Inflammatory macrophage treated with lipopolysaccharide for 1 hour (primary cell): Measurements from ENCODE around the gene CASP7.
"Not testable (repeated sequence)": the region's sequence is repeated elsewhere in the genome, so short reads cannot be mapped to it uniquely, and the experiment has no call there.

ENCODE experiments used
- DNase-seq, 2 donors: peaks; one replicate each; pipeline ENCODE4 v3.0.0-alpha.2; 2020 to 2022

Gene CASP7

DNA sequence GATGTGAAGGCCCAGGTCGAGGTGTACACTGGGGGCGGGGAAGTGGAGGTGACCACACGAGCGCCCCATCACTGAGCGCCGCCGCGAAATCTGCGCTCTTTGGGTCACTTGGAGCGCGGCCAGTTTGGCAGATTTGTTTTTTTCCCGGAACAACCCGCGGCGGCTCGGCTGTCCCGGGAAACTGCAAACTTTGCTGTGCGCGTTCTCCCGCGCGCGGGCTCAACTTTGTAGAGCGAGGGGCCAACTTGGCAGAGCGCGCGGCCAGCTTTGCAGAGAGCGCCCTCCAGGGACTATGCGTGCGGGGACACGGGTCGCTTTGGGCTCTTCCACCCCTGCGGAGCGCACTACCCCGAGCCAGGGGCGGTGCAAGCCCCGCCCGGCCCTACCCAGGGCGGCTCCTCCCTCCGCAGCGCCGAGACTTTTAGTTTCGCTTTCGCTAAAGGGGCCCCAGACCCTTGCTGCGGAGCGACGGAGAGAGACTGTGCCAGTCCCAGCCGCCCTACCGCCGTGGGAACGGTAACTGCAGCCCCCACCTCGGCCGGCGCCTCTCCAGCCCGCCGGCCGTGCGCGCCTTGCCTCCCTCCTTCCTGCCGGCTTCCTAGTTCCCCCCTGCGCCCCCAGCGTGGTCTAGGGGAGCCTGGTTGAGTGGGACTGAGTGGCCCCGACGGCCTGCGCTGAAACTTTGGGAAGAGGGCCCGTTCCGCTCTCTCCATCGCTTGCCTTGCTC, at the start of gene CASP7:
Gene CASP7, plus strand, starts transcription at position 450 of the 727 bp plus-strand sequence. CDS start 17,582 bp downstream, outside the sequence.
- DNase-seq = peak; percentile 84

DNA sequence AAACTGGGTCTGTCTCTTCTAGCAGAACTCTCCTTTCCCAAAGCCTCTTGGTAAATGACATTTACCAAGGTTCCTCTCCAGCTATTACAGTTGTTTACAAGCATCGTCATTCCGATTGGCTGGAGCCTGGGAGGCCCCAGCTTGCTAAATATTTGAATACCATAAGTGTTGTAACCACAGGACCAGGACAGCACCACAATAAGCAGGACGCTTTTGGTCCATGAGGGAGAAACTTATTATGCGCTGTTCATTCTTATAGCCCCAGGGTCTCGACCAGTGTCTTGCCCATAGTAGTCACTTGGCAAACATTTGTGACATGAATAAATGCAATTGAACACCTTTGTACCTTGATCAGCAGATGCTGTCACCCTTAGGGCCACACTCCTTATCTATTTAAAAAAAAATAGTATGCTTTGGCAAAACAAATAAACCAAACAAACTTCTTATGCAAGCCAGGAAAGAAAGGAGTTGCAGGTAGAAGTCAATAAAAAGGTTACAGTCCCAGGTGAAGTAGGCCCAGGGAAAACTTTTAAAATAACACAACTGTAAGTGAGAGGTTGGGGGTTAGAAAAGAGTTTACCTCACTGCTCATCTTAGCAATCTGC, 48.7 kb upstream of the CASP7 start:
- DNase-seq = no peak

DNA sequence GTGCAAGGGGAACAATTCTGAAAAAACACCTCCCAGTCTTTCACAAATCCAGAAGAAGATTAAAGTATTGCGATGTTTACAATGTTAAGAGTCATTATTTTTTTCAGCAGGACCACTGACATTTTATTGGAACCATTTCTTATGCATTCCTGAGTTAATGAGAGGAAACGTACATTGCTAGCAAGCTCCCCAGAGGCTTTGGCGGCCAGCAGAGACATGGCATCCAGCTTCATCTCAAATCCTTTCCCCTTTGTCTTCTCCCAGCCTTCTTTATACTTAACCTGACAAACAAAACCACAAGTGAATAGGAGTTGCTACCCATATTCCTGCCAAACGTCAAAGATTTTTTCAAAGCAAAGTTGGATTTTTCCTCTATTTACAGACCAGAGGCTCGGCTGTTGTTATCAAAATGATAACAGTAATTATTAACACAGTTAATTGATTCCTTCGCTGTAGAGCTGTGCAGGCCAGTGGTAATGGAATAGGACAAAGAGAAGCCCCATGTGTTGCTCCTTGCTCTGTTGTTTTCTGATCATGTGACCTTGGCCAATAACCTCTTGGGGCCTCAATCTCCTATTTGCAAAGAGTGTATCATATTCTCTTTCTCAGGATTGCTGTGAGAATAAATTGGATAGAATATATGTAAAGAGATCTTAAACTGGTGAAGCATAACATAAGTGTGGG, 47.9 kb upstream of the CASP7 start:
- DNase-seq = no peak

DNA sequence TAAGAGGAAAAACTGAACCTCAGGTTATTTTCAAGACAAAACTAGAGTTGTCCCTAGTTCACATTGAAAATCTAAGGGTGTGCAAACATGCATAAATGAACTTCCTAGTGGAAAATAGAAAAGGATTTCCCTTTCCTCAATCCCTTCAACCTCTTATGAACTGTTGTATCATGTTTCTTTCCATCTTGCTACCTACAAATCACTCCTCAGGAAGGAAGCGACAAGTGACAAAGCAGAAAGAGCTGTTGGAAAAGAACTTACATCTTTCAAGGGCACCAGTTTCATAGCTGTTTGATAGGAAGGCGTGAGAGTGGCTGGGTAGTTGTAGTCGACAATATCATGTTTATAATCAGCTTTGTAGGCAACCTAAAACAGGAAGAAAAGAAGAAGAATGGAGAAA, 39.7 kb upstream of the CASP7 start:
- no peak for DNase-seq

DNA sequence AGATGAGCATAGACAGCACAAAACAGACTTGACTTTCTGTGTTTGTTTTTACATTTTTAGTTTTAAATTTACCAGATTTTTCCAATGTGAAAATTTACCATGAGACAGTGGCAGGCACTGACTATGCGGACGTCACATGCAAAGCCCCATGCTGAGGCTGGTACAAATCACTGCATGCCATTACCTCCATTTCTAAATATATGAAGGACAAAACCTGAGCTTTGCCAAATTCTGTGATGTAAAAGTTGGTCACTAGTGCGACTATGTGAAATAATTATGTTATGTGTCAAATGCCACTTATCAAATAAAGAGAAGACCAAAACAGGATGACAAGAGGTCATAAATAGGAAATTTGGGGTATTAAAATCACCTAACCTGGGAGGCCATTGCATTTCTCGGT, 38.0 kb upstream of the CASP7 start:
- DNase-seq = no peak

DNA sequence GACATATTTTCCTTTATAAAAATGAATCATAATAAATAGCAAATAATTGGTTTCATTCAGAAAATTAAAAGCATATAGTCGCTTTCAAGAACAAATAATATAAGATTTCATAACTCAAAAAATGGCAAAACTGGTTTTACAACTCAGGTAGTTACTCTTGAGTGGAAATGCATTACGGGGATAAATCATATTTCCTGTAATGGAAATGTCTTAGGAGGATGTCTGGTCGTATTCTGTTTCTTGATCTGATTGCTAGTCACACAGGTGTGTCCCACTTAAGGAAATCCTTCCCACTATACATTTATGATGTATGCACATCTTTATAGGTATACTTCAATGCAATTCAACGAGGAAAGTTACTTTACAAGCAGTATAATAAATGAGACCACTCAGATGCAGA, 36.5 kb upstream of the CASP7 start:
- no peak for DNase-seq

DNA sequence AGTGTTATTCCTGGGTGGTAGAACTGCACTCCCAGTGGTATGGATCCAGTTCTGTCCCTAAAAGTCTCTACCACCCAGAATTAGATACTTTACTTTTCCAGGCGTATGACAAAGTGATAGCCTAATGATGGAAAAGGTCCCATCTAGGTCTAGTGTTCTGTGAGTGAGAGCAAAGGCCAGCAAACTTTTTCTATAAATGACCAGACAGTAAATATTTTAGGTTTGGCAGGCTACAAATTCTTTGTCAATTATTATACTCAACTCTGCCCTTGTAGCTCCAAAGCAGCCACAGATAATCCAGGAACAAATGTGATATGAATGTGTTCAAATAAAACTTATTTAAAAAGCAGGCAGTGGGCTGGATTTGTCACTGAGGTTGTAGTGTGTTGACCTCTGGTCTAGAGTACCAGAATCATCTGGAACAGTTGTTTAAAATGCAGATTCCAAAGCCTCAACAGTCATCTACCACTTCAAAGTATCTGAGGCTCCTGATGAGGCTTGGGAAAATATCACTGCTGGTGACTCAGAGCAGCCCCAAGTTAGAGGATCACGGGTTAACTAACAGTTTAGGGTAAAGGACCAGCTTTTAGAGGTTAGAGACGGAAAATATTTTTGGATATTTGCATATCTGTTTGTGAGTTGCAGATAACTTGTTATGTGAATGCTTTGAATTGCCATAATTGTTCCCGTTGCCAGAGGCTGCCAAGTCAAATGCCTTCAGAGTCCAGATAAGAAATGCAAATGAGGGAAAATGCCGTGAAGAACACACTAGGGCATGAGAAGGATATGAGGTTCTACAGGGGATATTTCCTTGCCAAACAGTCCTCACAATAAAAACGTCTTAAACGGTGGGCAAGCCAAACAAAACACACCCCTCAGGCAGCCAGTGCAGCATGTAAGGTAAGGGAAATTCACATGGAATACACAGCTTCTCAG, 35.3 kb upstream of the CASP7 start:
- no peak for DNase-seq

DNA sequence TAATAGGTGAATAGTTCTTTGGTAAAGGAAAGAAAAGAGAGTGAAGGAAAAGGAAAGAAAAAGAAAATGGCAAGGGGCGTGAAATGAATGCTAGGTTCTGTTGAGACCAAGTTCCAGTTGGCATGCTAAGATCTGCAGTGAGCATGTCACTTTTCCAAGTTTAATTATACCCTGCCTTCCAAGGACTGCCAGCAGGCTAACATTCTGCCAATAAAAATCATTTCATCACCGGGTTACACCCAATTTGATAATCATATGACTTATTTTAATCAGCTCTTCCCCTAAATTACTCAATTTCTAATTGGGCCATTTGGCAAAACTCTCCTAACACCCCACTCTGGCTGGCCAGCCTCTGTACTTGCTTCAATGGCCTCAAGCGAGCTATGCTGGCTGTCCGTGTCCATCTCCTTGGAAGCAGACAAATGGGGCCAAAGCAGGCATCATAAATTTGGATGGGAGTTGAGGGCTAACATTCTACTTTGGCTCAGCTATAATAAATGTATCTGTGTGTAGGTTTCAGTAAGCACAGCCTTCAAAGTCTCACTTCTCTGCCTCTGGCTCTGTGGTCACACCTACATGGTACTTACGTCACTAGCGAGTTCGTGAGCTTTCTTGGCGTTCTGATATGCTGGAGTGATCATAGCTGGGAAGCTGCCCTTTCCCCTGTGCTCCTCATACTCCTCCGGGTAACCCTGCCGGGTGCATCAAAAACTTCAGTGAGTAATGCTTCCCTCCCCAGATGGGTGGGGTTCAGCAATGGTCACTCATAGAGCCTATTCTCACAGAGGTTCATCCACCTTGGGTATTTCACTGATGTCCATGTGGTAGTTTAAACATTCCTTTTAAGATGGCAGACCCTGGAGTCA, 33.1 kb upstream of the CASP7 start:
- no peak for DNase-seq

DNA sequence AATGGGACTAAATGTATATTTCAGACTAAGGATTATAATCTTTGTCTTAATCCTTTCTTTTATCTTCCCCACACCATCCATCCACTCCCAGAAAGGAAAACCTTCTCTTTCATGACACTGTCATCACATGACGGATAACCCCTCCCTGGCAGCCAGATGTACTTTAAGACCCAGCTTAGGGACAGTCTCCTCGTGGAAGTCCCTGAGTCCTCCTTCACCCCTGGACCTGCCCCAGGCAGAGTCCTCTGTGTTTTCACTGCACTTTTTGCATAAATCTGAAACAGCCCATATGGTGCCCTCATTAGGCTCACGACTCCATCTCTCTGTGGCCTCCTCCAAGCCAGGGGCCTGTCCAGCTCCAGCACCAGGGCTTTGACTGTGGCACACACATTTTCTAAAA, 31.9 kb upstream of the CASP7 start:
- DNase-seq = no peak

DNA sequence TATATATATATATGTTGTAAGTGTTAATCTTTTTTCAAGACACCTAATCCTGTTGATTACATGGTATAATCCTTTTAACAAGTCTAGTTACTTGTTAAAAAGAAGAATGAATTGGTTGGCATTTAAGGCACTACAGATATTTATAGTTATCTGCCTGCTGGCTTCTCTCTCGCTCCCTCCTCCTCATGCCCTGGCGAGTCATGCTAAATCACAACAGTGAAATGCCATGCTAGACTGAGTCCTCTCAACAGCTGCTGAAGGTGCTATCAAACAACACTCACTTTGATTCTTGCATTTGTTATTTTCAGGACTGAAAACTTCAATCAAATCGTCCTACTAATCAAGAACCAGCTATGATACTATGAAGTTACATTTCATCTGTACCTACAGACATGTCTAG, 31.2 kb upstream of the CASP7 start:
- no peak for DNase-seq

DNA sequence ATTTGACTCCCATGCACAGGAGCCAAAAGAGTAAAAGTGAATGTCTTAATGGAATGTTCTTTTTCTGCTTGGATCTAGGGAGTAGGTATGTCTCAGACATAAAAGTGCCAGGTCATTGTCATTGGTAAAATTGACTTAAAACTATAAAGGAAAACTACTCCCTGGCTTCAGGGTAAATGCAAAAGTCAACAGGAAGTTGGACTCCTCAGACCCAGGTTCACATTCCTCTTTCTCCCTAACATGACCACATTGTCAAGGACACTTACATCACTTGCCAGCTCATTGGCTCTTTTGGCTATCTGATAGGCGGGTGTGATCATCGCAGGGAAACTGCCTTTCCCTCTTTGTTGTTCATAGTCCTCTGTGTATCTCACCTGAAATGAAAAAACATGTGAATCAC, 29.5 kb upstream of the CASP7 start:
- no peak for DNase-seq

DNA sequence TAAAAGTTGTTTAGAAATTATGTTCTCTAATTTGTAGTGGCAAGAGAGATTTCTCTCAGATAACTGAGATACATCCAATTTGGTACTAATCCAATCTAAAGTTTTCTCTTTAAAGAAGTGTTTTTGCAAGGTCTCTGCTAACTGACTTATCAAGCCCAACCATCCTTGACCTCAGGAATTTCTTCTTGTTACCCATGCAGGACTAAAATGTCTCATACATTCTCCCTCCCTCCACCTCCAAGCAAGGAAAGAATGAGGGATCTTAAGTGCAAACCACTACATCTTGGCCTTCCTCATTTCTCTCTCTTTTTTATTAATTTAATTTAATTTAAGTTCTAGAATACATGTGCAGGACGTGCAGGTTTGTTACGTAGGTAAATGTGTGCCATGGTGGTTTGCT, 28.7 kb upstream of the CASP7 start:
- DNase-seq = no peak

DNA sequence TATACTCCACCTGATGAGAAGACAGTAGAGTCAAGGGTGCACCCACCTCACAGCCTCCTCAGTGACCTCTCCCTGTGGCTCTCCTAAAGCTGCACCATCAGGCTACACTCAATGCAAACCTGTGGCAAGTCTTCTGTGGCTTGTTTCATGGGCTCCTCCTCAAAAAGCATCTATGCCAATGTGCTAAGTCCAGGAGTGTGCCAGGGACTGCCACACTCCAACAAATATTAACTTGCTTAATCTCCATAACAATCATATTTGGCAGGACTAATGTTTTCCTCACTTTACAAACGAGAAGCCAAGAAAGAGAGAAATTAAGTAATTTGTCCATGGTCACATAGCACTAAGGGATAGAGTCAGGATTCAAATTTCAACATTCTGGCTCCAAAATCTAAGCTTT, 27.8 kb upstream of the CASP7 start:
- DNase-seq = no peak

DNA sequence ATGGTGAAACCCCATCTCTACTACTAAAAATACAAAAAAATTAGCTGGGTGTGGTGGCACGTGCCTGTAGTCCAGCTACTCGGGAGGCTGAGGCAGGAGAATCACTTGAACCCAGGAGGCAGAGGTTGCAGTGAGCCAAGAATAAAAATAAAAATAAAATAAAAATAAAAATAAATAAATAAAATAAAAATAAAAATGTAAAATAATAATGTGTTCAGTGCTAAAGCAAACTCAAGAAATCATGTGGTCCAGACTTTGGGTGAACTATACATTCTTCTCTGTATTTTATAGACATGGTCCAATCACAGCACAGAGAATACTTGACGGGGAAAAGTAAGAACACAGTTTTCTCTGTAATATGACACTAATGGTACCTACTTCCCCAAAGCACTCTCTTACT, 27.3 kb upstream of the CASP7 start:
- DNase-seq = not testable (repeated sequence)

DNA sequence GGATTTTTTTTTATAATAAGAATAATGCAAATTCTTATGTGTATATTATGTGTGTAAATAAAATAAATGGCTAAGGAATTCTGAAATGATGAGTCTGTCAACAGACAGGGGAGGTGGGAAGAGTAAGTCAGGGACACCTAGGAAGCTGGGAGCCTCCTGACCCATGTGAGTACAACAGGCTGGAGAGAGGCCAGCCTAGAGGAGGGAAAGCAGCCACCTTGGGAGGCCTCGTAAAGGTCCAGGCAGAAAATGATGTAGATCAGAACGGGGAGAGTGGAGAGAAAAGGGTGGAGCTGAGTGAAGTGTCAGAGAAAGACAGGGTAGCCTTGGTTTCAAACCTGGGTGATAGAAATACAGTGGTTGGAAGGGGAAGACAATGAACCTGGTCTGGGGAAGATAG, 22.8 kb upstream of the CASP7 start:
- DNase-seq = no peak

DNA sequence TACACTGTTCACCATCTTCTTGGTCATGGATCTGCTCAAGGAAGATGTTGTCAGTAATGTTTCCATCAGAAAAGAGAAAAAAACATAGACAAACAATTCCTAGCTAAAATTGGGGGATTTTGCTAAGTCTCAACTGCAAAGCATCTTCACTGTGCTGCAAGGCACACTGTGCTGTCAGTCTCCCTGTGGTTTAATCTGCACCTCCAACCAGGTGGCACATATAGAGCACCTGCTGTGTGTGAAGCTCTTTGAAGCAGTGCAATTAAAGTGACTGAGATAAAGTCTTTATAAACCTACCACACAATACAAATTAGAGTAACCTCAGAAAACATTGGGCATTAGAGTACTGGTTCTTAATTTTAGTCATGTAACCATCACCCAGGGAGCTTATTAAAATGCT, 22.2 kb upstream of the CASP7 start:
- DNase-seq = no peak

DNA sequence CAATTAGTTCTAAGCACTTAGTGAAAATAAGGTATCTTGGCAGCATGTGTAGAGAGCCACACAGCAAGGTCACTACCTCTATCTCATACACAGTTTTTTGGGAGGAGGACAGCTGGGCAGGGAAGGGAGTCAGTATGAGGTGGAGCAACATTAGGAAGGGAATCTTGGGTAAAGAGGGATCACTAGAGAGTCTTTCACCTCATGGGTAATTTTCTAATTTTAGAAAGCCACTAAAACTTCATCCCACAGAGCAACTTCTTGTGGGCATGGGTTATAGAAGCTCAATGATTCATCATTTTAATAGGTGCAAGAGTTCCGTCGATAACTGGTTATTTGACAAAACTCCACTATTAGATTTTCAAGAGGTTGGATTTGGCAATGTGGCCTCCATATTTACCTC, 18.4 kb upstream of the CASP7 start:
- no peak for DNase-seq

DNA sequence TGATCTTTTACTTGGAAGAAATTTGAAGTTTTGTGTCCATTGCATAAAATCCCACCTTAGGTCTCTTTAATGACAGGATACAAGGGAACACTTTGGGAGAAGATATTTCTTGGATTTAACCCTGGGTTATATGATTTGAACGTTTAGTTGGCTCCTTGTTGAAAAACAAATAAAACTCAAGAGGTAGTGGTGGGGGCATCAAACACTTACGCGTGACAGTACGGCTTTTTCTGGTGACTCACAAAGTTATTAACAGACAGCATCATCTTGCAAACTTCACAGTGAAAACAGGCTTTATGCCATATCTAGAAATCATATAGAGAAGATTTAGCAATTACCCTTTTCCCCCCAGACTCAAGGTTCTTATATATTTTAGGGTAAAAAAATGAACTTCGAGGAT, 16.6 kb upstream of the CASP7 start:
- no peak for DNase-seq

DNA sequence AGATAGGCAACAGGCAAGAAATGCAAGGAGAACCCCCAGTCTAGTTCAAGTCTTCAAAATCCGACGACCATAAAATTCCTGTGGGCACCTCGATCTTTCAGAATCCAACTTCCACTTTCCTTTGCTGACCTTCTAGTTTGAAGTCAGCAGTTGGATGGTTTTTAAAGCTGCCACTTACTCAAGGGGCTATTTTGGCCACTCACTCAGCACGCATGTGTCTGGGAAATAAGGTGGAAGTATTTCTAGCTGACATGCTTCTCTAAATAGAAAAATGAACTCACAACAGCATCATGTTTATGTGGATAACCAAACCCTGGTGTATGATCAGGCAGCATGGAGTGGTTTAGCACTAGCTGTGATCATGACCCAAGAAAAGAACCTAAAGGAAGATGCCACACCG, 15.8 kb upstream of the CASP7 start, which contains the start of gene NRAP:
Gene NRAP, minus strand, starts transcription at position 134 of the 400 bp plus-strand sequence. CDS start 159 bp downstream, outside the sequence.
- DNase-seq = no peak

DNA sequence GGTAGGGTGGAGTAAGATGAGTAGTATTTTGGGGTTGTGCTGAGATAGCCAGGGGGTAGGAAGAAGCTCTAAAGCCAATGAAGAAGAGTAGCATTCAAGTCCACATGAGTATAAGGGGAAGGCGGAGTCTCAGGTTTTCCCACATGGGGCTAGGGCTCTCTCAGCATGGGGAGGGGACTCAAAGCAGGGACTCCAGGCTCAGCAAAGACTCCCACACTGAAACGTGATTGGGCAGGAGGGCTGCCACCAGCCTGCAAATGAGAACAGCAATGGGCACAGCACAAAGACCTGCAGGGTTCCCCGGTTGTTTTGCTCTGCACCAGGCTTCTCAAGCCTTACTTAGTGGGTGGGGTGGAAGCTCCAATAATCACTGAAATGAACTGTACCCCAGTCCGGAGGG, 14.4 kb upstream of the CASP7 start:
- no peak for DNase-seq

DNA sequence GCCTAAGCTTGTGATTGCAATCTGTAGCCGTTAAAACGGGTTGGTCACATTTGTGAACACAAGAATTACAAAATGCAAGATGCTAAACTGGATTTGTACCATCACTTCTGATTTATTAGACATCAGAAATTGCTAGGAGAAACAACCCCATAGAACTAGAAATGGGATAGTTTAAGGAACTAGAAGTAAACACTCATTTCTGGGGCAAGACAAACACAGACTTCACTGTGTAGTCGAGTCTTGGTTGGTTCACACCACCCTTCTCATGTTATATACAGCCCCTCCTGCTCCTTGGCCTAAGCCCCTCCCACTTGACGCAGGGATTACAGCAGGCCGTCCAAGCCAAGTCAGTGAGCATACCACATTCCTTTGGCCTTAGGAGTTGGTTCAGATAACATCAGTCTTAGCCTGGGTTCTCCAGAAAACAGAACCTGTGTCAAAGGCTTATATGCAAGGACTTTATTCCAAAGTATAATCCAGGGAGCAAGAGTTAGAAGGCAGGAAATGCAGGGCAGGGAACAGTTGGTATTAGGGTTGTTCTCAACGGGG, 13.8 kb upstream of the CASP7 start:
- no peak for DNase-seq
